Sigmoid colon (tissue), 4 donors: Measurements from ENCODE around the gene CATSPERE.

Source experiments
- CTCF ChIP-seq, 4 experiments: fragments of 450-650 bp in 3 of 4; fragments of 200-600 bp in 1 of 4; IDR thresholded peaks; one replicate each; pipeline ENCODE4 v1.5.1; 2016 to 2019; ENCODE audit warnings: antibody characterized with exemption in 4 of 4, mild to moderate bottlenecking in 3 of 4, moderate library complexity in 2 of 4
- EP300 ChIP-seq, 4 donors: sonication (generic); formaldehyde crosslinking; IDR thresholded peaks; one replicate each; pipeline ENCODE4 v1.6.1; 2017; ENCODE audit warnings: antibody characterized with exemption in 4 of 4
- POLR2A ChIP-seq, 2 donors: fragments of 450-650 bp; IDR thresholded peaks; one replicate each; pipeline ENCODE4 v1.6.1; 2016; ENCODE audit warnings: antibody characterized with exemption in 2 of 2, mild to moderate bottlenecking in 2 of 2, moderate library complexity in 2 of 2

- no peak for TF ChIP-seq EP300 (IDR thresholded peaks at IDR 0.05)
- TF ChIP-seq CTCF (IDR thresholded peaks at IDR 0.05): no peak
- TF ChIP-seq POLR2A (IDR thresholded peaks at IDR 0.05): no peak
These were observed 172.1 kb downstream of the CATSPERE start for GRCh38 chr1:244633140-244633539.
